Suprapubic skin (tissue), 3 donors: Measurements from ENCODE around the gene DUSP23.

Experiments used
- EP300 ChIP-seq: sonication (generic); formaldehyde crosslinking; IDR thresholded peaks from one replicate; pipeline ENCODE4 v1.6.1; 2017; ENCODE audit warnings: antibody characterized with exemption
- POLR2A ChIP-seq, 2 donors: fragments of 450-650 bp; IDR thresholded peaks; one replicate each; pipeline ENCODE4 v1.6.1; 2017; ENCODE audit warnings: antibody characterized with exemption in 2 of 2, mild to moderate bottlenecking in 2 of 2, moderate library complexity in 2 of 2
- TF ChIP-seq, protein P1 (sequence below), 2 donors: fragments of 200-600 bp in 1 of 2; fragments of 450-650 bp in 1 of 2; sonication (generic) in 1 of 2; IDR thresholded peaks; one replicate each; pipeline ENCODE4 v1.5.1; 2016 to 2019; ENCODE audit warnings: antibody characterized with exemption in 2 of 2, mild to moderate bottlenecking in 1 of 2, moderate library complexity in 1 of 2

DNA sequence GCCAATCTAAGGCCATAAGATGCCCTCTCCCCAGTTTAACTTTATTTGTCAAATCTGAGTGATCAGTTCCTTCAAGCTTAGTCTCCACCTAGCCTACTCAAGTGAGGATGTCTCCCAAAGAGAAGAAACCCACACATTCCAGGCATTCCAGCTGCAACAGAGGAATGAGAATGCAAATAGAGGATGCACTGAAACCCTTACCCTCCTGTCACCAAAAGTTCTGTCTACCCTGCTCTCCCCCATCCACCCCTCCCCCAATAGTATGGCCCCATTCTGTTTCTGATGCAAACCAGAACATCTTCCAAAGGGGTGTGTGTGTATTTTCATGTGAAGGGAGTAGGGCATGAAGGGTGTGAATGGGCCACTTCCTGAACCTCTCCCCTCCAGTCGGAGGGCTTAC lies 3.0 kb downstream of the DUSP23 start:
- TF ChIP-seq, protein P1, sequence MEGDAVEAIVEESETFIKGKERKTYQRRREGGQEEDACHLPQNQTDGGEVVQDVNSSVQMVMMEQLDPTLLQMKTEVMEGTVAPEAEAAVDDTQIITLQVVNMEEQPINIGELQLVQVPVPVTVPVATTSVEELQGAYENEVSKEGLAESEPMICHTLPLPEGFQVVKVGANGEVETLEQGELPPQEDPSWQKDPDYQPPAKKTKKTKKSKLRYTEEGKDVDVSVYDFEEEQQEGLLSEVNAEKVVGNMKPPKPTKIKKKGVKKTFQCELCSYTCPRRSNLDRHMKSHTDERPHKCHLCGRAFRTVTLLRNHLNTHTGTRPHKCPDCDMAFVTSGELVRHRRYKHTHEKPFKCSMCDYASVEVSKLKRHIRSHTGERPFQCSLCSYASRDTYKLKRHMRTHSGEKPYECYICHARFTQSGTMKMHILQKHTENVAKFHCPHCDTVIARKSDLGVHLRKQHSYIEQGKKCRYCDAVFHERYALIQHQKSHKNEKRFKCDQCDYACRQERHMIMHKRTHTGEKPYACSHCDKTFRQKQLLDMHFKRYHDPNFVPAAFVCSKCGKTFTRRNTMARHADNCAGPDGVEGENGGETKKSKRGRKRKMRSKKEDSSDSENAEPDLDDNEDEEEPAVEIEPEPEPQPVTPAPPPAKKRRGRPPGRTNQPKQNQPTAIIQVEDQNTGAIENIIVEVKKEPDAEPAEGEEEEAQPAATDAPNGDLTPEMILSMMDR (IDR thresholded peaks at IDR 0.05), result no peak
- TF ChIP-seq POLR2A (IDR thresholded peaks at IDR 0.05) (no peak), EP300 (no peak)
